Trophoblast cell (in vitro differentiated cells and primary cell): ENCODE results near the gene ZNF888.
"Not testable (repeated sequence)": the region's sequence is repeated elsewhere in the genome, so short reads cannot be mapped to it uniquely, and the experiment has no call there.

ENCODE experiments used
- DNase-seq, 2 donors: peaks; one replicate each; pipeline ENCODE4 v3.0.0-alpha.2; 2016
- H2AFZ ChIP-seq: 2 replicates; pipeline ENCODE4 v1.6.1; 2013; ENCODE audit warnings: low read length, moderate library complexity, mild to moderate bottlenecking; ENCODE audit not compliant: insufficient read depth, poor library complexity
- H2AK5ac ChIP-seq: 2 replicates; pipeline ENCODE4 v1.6.1; 2013; ENCODE audit warnings: mild to moderate bottlenecking, low read length
- H2BK120ac ChIP-seq: 2 replicates; pipeline ENCODE4 v1.6.1; 2013; ENCODE audit warnings: low read length, mild to moderate bottlenecking, moderate library complexity; ENCODE audit not compliant: insufficient read depth, poor library complexity
- H2BK12ac ChIP-seq: 2 replicates; pipeline ENCODE4 v1.6.1; 2013; ENCODE audit warnings: mild to moderate bottlenecking, low read length, moderate library complexity
- H2BK5ac ChIP-seq: 2 replicates; pipeline ENCODE4 v1.6.1; 2013; ENCODE audit warnings: low read length, low read depth, moderate library complexity, mild to moderate bottlenecking; ENCODE audit not compliant: poor library complexity
- H3K14ac ChIP-seq: 2 replicates; pipeline ENCODE4 v1.6.1; 2013; ENCODE audit warnings: mild to moderate bottlenecking, low read length
- H3K18ac ChIP-seq: 2 replicates; pipeline ENCODE4 v1.6.1; 2013; ENCODE audit warnings: mild to moderate bottlenecking, low read length
- H3K23ac ChIP-seq: 2 replicates; pipeline ENCODE4 v1.6.1; 2013; ENCODE audit warnings: low read length
- H3K27ac ChIP-seq: 2 replicates; pipeline ENCODE4 v1.5.1; 2013; ENCODE audit warnings: low read depth, mild to moderate bottlenecking, inconsistent platforms, low read length, moderate library complexity
- H3K27me3 ChIP-seq: 2 replicates; pipeline ENCODE4 v1.6.1; 2013; ENCODE audit warnings: inconsistent platforms, mild to moderate bottlenecking, low read length, moderate library complexity; ENCODE audit not compliant: insufficient read depth
- H3K36me3 ChIP-seq, 2 experiments: 1 replicate in 1 of 2; 2 replicates in 1 of 2; pipeline ENCODE4 v1.6.1; 2013; ENCODE audit warnings: low read length in 2 of 2, mild to moderate bottlenecking in 2 of 2, moderate library complexity in 1 of 2; ENCODE audit not compliant: insufficient read depth in 2 of 2, control insufficient read depth in 1 of 2
- H3K4ac ChIP-seq: 2 replicates; pipeline ENCODE4 v1.6.1; 2013; ENCODE audit warnings: low read depth, mild to moderate bottlenecking, low read length, moderate library complexity
- H3K4me1 ChIP-seq, 2 experiments: 1 replicate in 1 of 2; 2 replicates in 1 of 2; pipeline ENCODE4 v1.6.1; 2013; ENCODE audit warnings: low read length in 2 of 2, mild to moderate bottlenecking in 2 of 2, moderate library complexity in 1 of 2; ENCODE audit not compliant: insufficient read depth in 2 of 2, control insufficient read depth in 1 of 2
- H3K4me2 ChIP-seq: 2 replicates; pipeline ENCODE4 v1.6.1; 2013; ENCODE audit warnings: inconsistent platforms, mild to moderate bottlenecking, low read length, moderate library complexity
- H3K4me3 ChIP-seq: 2 replicates; pipeline ENCODE4 v1.5.1; 2013; ENCODE audit warnings: mild to moderate bottlenecking, low read depth, low read length, inconsistent platforms
- H3K79me1 ChIP-seq: one replicate; pipeline ENCODE4 v1.6.1; 2013; ENCODE audit warnings: low read length
- H3K79me2 ChIP-seq: 2 replicates; pipeline ENCODE4 v1.6.1; 2013; ENCODE audit warnings: low read length, mild to moderate bottlenecking; ENCODE audit not compliant: control insufficient read depth, insufficient read depth, poor library complexity
- H3K9ac ChIP-seq: 2 replicates; pipeline ENCODE4 v1.6.1; 2013; ENCODE audit warnings: mild to moderate bottlenecking, low read length
- H3K9me3 ChIP-seq: 2 replicates; pipeline ENCODE4 v1.6.1; 2013; ENCODE audit warnings: low read depth, mild to moderate bottlenecking, control low read depth, inconsistent platforms, low read length; ENCODE audit not compliant: insufficient read depth
- H4K12ac ChIP-seq: 2 replicates; pipeline ENCODE4 v1.6.1; 2013; ENCODE audit warnings: low read depth, mild to moderate bottlenecking, low read length, moderate library complexity
- H4K8ac ChIP-seq: 2 replicates; pipeline ENCODE4 v1.6.1; 2013; ENCODE audit warnings: low read depth, mild to moderate bottlenecking, low read length, moderate library complexity
- H4K91ac ChIP-seq: one replicate; pipeline ENCODE4 v1.6.1; 2013; ENCODE audit warnings: low read depth, mild to moderate bottlenecking, low read length, moderate library complexity
- WGBS: extraction: QIAGEN DNeasy Blood & Tissue Kit; methylation state at CpG from one replicate; pipeline ENCODE4 v1.1.7; 2013; ENCODE audit warnings: missing lambda C conversion rate; ENCODE audit not compliant: insufficient read length, insufficient coverage; ENCODE audit errors: extremely low coverage; 5-methylcytosine and 5-hydroxymethylcytosine counted together

Gene ZNF888

DNA sequence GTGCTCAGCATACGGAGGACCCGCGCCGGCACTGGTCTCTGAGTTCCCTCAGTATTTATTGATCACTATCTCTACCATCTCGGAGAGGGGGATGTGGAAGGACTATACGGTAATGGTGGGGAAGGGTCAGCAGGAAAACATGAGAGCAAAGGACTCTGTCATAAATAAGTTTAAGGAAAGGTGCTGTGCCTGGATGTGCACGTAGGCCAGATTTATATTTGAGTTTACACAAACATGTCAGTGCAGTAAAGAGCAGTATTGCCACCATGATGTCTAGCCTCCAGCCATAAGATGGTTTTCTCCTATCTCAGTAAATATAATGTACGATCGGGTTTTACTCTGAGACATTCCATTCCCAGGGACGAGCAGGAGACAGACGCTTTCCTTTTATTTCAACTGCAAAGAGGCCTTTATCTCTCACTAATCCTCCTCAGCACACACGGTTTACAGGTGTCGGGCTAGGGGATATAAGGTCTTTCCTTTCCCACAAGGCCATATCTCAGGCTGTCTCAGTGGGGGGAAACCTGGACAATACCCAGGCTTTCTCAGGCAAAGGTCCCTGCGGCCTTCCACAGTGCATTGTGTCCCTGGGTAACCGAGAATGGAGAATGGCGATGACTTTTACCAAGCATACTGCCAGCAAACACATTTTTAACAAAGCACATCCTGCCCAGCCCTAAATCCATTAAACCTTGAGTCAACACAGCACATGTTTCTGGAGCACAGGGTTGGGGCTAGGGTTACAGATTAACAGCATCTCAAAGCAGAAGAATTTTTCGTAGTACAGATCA, 21.7 kb upstream of the ZNF888 start:
- peak overlapping the region; percentile 35 for H3K14ac ChIP-seq
- not testable (repeated sequence) for H3K79me2 ChIP-seq, H2AK5ac ChIP-seq, H4K12ac ChIP-seq, H2AFZ ChIP-seq, H3K36me3 ChIP-seq, H3K4ac ChIP-seq, H3K9me3 ChIP-seq, H3K23ac ChIP-seq, DNase-seq, H3K4me3 ChIP-seq, H3K18ac ChIP-seq, H3K9ac ChIP-seq, H3K27me3 ChIP-seq
- H3K4me2 ChIP-seq, result peak overlapping the region; percentile 27
- WGBS, result no CpG with 5 or more reads among the region's 17 CpGs
- peak overlapping the region; percentile 32 for H4K8ac ChIP-seq
- peak overlapping the region; percentile 84 for H3K27ac ChIP-seq
- H2BK12ac ChIP-seq, result peak overlapping the region; percentile 71
- peak overlapping the region; percentile 64 for H2BK120ac ChIP-seq
- H3K4me1 ChIP-seq, result peaks cover 14 to 22% of the 10 kb centered on the region in 2 experiments
- H2BK5ac ChIP-seq, result peak overlapping the region; percentile 86
- H4K91ac ChIP-seq, result peak overlapping the region; percentile 82
- H3K79me1 ChIP-seq, result peaks cover 26% of the 10 kb centered on the region

DNA sequence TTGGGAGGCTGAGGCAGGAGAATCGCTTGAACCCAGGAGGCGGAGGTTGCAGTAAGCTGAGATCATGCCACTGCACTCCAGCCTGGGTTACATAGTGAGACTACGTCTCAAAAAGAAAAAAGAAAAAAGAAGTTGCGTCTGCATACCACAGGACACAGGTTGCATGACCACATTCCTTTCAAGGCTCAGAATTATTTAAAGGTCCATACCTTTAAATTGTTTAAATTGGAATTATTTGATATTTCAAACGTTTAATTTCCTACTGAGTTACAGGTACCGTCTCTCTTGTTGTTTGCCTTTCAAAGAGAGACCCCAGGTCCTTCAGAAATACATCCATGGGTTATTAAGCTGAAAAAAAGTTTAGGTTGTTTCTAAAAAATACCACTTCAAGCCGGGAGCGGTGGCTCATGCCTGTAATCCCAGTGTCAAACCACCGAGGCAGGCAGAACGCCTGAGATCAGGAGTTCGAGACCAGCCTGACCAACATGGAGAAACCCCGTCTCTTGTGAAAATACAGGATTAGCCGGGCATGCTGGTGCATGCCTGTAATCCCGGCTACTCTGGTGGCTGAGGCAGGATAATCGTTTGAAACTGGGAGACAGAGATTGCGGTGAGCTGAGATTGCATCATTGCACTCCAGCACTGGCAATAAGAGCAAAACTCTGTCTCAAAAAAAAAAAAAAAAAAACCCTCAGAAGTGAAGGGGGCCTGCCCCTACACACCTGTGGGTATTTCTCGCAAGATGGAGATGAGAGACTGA, 20.8 kb upstream of the ZNF888 start:
- peak overlapping the region; percentile 95 for H4K91ac ChIP-seq
- peak overlapping the region; percentile 95 for H2BK5ac ChIP-seq
- H3K14ac ChIP-seq, result peak overlapping the region; percentile 15
- H2BK120ac ChIP-seq, result peak overlapping the region; percentile 50
- peaks cover 6% of the 10 kb centered on the region for H3K9me3 ChIP-seq
- H2AFZ ChIP-seq, result no peak overlapping the region
- no peak overlapping the region for H2AK5ac ChIP-seq
- H3K23ac ChIP-seq, result no peak overlapping the region
- H2BK12ac ChIP-seq, result peak overlapping the region; percentile 96
- H3K36me3 ChIP-seq, result peaks cover 3 to 5% of the 10 kb centered on the region in 2 experiments
- H3K79me1 ChIP-seq, result peaks cover 26% of the 10 kb centered on the region
- no peak overlapping the region for H3K4me2 ChIP-seq
- no CpG with 5 or more reads among the region's 17 CpGs for WGBS
- H3K4me3 ChIP-seq, result no peak overlapping the region
- H4K8ac ChIP-seq, result peak overlapping the region; percentile 59
- H3K4ac ChIP-seq, result peak overlapping the region; percentile 64
- H3K79me2 ChIP-seq, result peaks cover 7% of the 10 kb centered on the region
- peak overlapping the region; percentile 95 for H3K27ac ChIP-seq
- DNase-seq, result peak; percentile 64 to 89
- H3K4me1 ChIP-seq, result peaks cover 14 to 28% of the 10 kb centered on the region in 2 experiments
- H3K27me3 ChIP-seq, result no peaks in the 10 kb centered on the region
- no peak overlapping the region for H3K18ac ChIP-seq
- H4K12ac ChIP-seq, result no peak overlapping the region
- no peak overlapping the region for H3K9ac ChIP-seq

DNA sequence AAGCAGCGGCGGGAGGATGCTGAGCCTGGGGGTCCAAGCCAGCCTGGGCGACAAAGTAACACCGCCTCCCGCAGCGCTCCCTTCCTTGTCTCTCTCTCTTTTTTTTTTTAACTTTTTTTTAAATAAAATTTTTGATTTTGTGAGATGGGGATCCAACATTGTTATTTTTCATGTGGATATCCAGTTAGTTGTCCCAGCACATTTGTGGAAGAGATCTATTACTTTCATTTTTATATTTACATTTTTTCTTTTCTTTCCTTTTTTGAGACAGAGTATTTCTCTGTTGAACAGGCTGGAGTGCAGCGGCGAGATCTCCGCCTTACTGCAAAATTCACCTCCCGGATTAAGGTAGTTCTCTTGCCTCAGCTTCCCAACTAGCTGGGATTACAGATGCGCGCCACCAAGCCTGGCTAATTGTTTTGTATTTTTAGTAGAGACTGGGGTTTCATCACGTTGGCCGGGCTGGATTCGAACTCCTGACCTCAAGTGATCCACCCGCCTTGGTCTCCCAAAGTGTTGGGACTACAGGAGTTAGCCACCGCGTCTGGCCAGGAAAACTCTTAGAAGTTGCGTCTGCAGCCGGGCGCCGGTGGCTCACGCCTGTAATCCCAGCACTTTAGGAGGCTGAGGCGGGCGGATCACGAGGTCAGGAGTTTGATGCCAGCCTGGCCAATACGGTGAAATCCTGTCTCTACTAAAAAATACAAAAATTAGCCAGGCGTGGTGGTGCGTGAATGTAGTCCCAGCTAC, 20.1 kb upstream of the ZNF888 start:
- Histone ChIP-seq H2AFZ (no peak overlapping the region), H3K9ac (no peak overlapping the region), H2BK5ac (peak overlapping the region; percentile 95), H3K79me2 (peaks cover 7% of the 10 kb centered on the region), H3K4me3 (no peak overlapping the region), H4K8ac (peak overlapping the region; percentile 82), H4K12ac (peak overlapping the region; percentile 44), H4K91ac (peak overlapping the region; percentile 95), H3K4ac (peak overlapping the region; percentile 64), H3K79me1 (peaks cover 26% of the 10 kb centered on the region), H3K36me3 (peaks cover 0 to 2% of the 10 kb centered on the region in 2 experiments), H3K27ac (peak overlapping the region; percentile 95), H2BK120ac (peak overlapping the region; percentile 95), H2AK5ac (peak overlapping the region; percentile 84), H3K23ac (no peak overlapping the region), H3K9me3 (peaks cover 5% of the 10 kb centered on the region), H3K4me2 (peak overlapping the region; percentile 67), H3K14ac (peak overlapping the region; percentile 80), H3K18ac (peak overlapping the region; percentile 86), H2BK12ac (peak overlapping the region; percentile 96), H3K27me3 (no peaks in the 10 kb centered on the region), H3K4me1 (peaks cover 14 to 30% of the 10 kb centered on the region in 2 experiments)
- peak; percentile 49 to 67 for DNase-seq
- no CpG with 5 or more reads among the region's 29 CpGs for WGBS
